MM.1S (cell line): ENCODE data around the gene COL9A2.
A peak's percentile ranks its signal among the peaks of the same experiment; 100 is the strongest.

Experiments
- DNase-seq: peaks from one replicate; pipeline ENCODE4 v3.0.0-alpha.2; 2015
- H2AFZ ChIP-seq: fragments of 300-600 bp; sonication (generic); 2 replicates; pipeline ENCODE4 v1.6.0; 2016; ENCODE audit warnings: antibody characterized with exemption, low read length
- H3F3A ChIP-seq: fragments of 300-600 bp; sonication (generic); 2 replicates; pipeline ENCODE4 v1.6.1; 2016; ENCODE audit warnings: mild to moderate bottlenecking, antibody characterized with exemption, low read length, moderate library complexity, mixed read lengths; ENCODE audit not compliant: insufficient read depth
- H3K27ac ChIP-seq: fragments of 300-600 bp; sonication (generic); 2 replicates; pipeline ENCODE4 v1.5.1; 2016; ENCODE audit warnings: mild to moderate bottlenecking, low read length
- H3K27me3 ChIP-seq: fragments of 300-600 bp; sonication (generic); replicated peaks from 2 replicates; pipeline ENCODE4 v1.6.0; 2016; ENCODE audit warnings: low read length; ENCODE audit not compliant: insufficient read depth
- H3K36me3 ChIP-seq: fragments of 300-600 bp; sonication (generic); replicated peaks from 2 replicates; pipeline ENCODE4 v1.6.1; 2016; ENCODE audit warnings: mild to moderate bottlenecking, low read length, mixed read lengths; ENCODE audit not compliant: insufficient read depth
- H3K4me1 ChIP-seq: fragments of 300-600 bp; sonication (generic); 2 replicates; pipeline ENCODE4 v1.6.1; 2016; ENCODE audit warnings: low read length, mixed read lengths
- H3K4me2 ChIP-seq: fragments of 300-600 bp; sonication (generic); 2 replicates; pipeline ENCODE4 v1.6.0; 2016; ENCODE audit warnings: low read depth, low read length
- H3K4me3 ChIP-seq: fragments of 300-600 bp; sonication (generic); 2 replicates; pipeline ENCODE4 v1.5.1; 2016; ENCODE audit warnings: low read length, mixed read lengths
- H3K79me2 ChIP-seq: fragments of 300-600 bp; sonication (generic); 2 replicates; pipeline ENCODE4 v1.6.1; 2016; ENCODE audit warnings: mixed run types, low read length, mixed read lengths
- H3K9ac ChIP-seq: fragments of 300-600 bp; sonication (generic); 2 replicates; pipeline ENCODE4 v1.6.1; 2016; ENCODE audit warnings: low read length, mixed read lengths
- H3K9me2 ChIP-seq: fragments of 300-600 bp; sonication (generic); replicated peaks from 2 replicates; pipeline ENCODE4 v1.6.1; 2016; ENCODE audit warnings: mild to moderate bottlenecking, low read length, mixed read lengths; ENCODE audit not compliant: insufficient read depth
- H3K9me3 ChIP-seq: fragments of 300-600 bp; sonication (generic); replicated peaks from 2 replicates; pipeline ENCODE4 v1.6.1; 2016; ENCODE audit warnings: mild to moderate bottlenecking, low read length, mixed read lengths; ENCODE audit not compliant: insufficient read depth
- H4K20me1 ChIP-seq: fragments of 300-600 bp; sonication (generic); 2 replicates; pipeline ENCODE4 v1.6.1; 2016; ENCODE audit warnings: mild to moderate bottlenecking, low read length, moderate library complexity, mixed read lengths; ENCODE audit not compliant: insufficient read depth
- EZH2 ChIP-seq: fragments of 300-600 bp; sonication (generic); optimal IDR thresholded peaks from 2 replicates; pipeline ENCODE3; 2017; ENCODE audit warnings: low read depth, mild to moderate bottlenecking, antibody characterized with exemption, low read length, mixed read lengths
- EZH2phosphoT487 ChIP-seq: fragments of 300-600 bp; sonication (generic); IDR thresholded peaks from 2 replicates; pipeline ENCODE4 v1.6.1; 2018; ENCODE audit warnings: antibody characterized with exemption, low read length
- TF ChIP-seq, protein P1 (sequence below): fragments of 300-600 bp; sonication (generic); IDR thresholded peaks from 2 replicates; pipeline ENCODE4 v1.5.1; 2016; ENCODE audit warnings: antibody characterized with exemption, low read length, mixed read lengths

COL9A2 gene

DNA sequence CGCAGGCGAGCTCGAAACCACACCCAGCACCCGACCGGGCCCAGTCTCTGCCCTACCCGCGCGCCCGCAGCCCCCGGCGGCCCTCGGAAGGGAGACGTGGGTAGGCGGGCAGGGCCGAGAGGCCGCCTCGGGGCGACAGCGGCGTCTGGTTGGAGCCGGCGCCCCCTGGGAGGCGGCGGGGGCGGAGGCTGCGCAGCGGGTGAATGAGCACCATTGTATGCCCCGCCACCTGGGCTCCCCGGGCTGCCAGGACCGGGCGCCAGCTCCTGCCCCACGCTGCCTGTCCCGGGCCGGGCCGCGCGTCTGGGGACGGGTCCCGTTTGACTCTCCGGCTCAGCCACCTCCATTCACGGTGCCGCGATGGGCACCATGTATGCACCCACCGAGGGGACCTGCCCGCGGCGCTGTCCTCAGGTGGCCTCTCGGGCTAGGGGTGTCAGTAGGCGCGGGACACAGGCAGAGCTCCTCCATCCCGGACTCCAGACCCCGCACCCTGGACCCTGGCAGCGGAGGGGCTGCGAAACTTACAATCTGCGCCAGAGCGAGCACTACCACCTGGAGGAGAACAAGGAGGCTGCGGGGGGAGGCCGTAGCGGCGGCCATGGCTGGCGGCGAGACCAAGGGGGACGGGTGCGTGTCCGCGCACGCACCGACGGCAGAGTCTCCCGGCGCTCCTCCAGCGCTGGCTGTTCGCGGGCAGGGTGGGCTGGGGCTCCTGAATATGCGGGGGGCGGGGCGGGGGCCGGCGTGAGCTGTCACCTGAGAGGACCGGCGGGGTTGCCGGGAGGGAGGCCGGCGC lies at the start of gene COL9A2:
TSS of gene COL9A2 (minus strand) at position 692 of the 799 bp plus-strand sequence. CDS start at position 603, 89 bp downstream.
- DNase-seq, result peak; percentile 29
- Histone ChIP-seq H3K27me3 (peaks cover 16% of the 10 kb centered on the region), H4K20me1 (no peaks in the 10 kb centered on the region), H3K4me1 (peaks cover 24% of the 10 kb centered on the region), H3K9ac (no peak within 1 kb of the TSS; the same call in 1 of the 2 replicates), H3K9me2 (no peaks in the 10 kb centered on the region), H3K27ac (no peak within 1 kb of the TSS), H3K4me2 (peak within 1 kb of the TSS; percentile 94), H3K9me3 (no peaks in the 10 kb centered on the region), H3K4me3 (peak within 1 kb of the TSS; percentile 60), H3K79me2 (no peaks in the 10 kb centered on the region), H2AFZ (peak within 1 kb of the TSS; percentile 96), H3F3A (no peaks in the 10 kb centered on the region), H3K36me3 (no peaks in the 10 kb centered on the region)
- TF ChIP-seq, protein P1, sequence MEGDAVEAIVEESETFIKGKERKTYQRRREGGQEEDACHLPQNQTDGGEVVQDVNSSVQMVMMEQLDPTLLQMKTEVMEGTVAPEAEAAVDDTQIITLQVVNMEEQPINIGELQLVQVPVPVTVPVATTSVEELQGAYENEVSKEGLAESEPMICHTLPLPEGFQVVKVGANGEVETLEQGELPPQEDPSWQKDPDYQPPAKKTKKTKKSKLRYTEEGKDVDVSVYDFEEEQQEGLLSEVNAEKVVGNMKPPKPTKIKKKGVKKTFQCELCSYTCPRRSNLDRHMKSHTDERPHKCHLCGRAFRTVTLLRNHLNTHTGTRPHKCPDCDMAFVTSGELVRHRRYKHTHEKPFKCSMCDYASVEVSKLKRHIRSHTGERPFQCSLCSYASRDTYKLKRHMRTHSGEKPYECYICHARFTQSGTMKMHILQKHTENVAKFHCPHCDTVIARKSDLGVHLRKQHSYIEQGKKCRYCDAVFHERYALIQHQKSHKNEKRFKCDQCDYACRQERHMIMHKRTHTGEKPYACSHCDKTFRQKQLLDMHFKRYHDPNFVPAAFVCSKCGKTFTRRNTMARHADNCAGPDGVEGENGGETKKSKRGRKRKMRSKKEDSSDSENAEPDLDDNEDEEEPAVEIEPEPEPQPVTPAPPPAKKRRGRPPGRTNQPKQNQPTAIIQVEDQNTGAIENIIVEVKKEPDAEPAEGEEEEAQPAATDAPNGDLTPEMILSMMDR, result no peak
- TF ChIP-seq EZH2phosphoT487 (no peak), EZH2 (no peak)

DNA sequence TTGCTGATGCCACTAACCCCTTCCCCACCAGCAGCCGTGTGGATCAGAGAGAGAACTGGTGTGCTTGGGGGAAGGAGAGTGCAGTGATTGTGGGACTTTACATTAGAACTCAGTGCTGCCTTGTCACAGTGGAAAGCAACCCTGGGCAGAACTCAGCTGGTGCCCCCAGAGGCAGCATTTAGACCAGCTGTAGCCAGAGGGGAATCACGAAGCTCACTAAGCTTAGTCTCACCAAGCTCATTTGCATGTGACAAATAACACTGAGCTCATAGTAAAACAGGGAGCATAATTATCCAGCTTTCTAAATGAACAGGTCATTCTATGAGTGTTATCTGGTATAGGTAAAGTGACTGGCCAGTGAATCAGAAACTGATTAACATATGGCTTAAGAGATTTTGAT lies 46.6 kb upstream of the COL9A2 start:
- Histone ChIP-seq H3K27ac (no peak overlapping the region), H3K4me1 (no peaks in the 10 kb centered on the region), H2AFZ (no peak overlapping the region)

DNA sequence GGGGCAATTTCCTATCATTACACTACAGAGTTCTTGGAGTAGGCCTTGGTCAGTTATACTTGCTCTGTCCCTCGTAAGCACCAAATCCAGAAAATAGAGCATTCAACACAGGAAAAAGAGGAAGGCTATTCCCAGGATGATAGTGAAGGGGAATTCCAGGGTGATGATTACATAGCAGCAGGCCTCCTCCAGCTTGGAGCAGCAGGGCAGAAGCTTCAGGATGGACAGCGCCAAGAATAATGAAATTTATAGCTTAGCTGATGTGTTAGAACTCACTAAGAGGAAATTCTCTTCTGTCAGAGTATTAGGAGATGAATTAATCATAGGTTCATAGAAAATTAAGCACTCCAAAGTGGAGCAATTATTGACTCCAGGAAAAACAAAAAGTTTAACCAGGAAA lies 45.6 kb upstream of the COL9A2 start:
- Histone ChIP-seq H2AFZ (no peak overlapping the region), H3K79me2 (no peaks in the 10 kb centered on the region), H3K9ac (no peak overlapping the region), H3F3A (no peaks in the 10 kb centered on the region), H3K4me1 (no peaks in the 10 kb centered on the region), H4K20me1 (no peaks in the 10 kb centered on the region), H3K36me3 (no peaks in the 10 kb centered on the region), H3K27ac (no peak overlapping the region), H3K4me3 (no peak overlapping the region), H3K27me3 (no peaks in the 10 kb centered on the region), H3K4me2 (no peak overlapping the region), H3K9me2 (no peaks in the 10 kb centered on the region), H3K9me3 (no peaks in the 10 kb centered on the region)
- TF ChIP-seq, protein P1, result no peak
- TF ChIP-seq EZH2 (no peak), EZH2phosphoT487 (no peak)
- DNase-seq, result no peak

More for the DNA sequence above, 46.6 kb upstream of the COL9A2 start:
- Histone ChIP-seq H3K9ac (no peak overlapping the region), H4K20me1 (no peaks in the 10 kb centered on the region), H3F3A (no peaks in the 10 kb centered on the region), H3K9me3 (no peaks in the 10 kb centered on the region), H3K4me2 (no peak overlapping the region), H3K4me3 (no peak overlapping the region), H3K36me3 (no peaks in the 10 kb centered on the region), H3K27me3 (no peaks in the 10 kb centered on the region), H3K9me2 (no peaks in the 10 kb centered on the region), H3K79me2 (no peaks in the 10 kb centered on the region)
- TF ChIP-seq EZH2phosphoT487 (no peak), EZH2 (no peak)
- TF ChIP-seq, protein P1, result 0 out of 2 replicates have a peak, but pooled peaks have one; percentile 3
- DNase-seq, result no peak
